ENCODE data around the gene SMDT1.

The SMDT1 gene

GRCh38 chr22:42079319-42080251 is at the start of gene SMDT1:
Gene SMDT1, plus strand, starts transcription at chr22:42079700. Its CDS starts 69 bp downstream, at chr22:42079769.
- FAIRE-seq: peak; percentile 87

GRCh38 chr22:42033263-42034181 is 46.0 kb upstream of the SMDT1 start:
- FAIRE-seq: no peak

- FAIRE-seq: no peak
These were observed 44.2 kb upstream of the SMDT1 start for GRCh38 chr22:42035256-42035655.

GRCh38 chr22:42039271-42039670 is 40.2 kb upstream of the SMDT1 start:
- FAIRE-seq: no peak

GRCh38 chr22:42041784-42042183 is 37.7 kb upstream of the SMDT1 start:
- no peak for FAIRE-seq

GRCh38 chr22:42050641-42051180 is 28.8 kb upstream of the SMDT1 start:
- FAIRE-seq: no peak

- no peak for FAIRE-seq
These were observed 26.7 kb upstream of the SMDT1 start for GRCh38 chr22:42052765-42053164.

- no peak for FAIRE-seq
These were observed 22.6 kb upstream of the SMDT1 start for GRCh38 chr22:42056757-42057511.

GRCh38 chr22:42060489-42060888 is 19.0 kb upstream of the SMDT1 start:
- no peak for FAIRE-seq

GRCh38 chr22:42061041-42061440 is 18.5 kb upstream of the SMDT1 start:
- no peak for FAIRE-seq

- FAIRE-seq: no peak
These were observed 16.9 kb upstream of the SMDT1 start for GRCh38 chr22:42062506-42063170.

- FAIRE-seq: no peak
These were observed 14.9 kb upstream of the SMDT1 start for GRCh38 chr22:42064629-42065028.

- FAIRE-seq: no peak
These were observed 13.9 kb upstream of the SMDT1 start for GRCh38 chr22:42065438-42066125.

- FAIRE-seq: no peak
These were observed 13.3 kb upstream of the SMDT1 start for GRCh38 chr22:42066126-42066761.

- FAIRE-seq: no peak
These were observed 12.6 kb upstream of the SMDT1 start for GRCh38 chr22:42066937-42067336.

GRCh38 chr22:42067671-42068251 is 11.7 kb upstream of the SMDT1 start:
- FAIRE-seq: no peak

GRCh38 chr22:42068291-42068690 is 11.2 kb upstream of the SMDT1 start:
- FAIRE-seq: no peak

- no peak for FAIRE-seq
These were observed 9.5 kb upstream of the SMDT1 start for GRCh38 chr22:42069801-42070516.

Measured in colon (tissue), 2 donors.